K562 (cell line): Measurements from ENCODE around the gene HOXB7. TPM values are rescaled to one million over a fixed set of nuclear protein-coding genes. Genes with fewer than 3 reads are reported as not detected.

Experiments used
- ZNF318 ChIP-seq, 2 experiments: fragments of 450-650 bp; IDR thresholded peaks; 2 replicates each; pipeline ENCODE4 v1.6.1; 2016; ENCODE audit warnings: mild to moderate bottlenecking in 2 of 2, borderline replicate concordance in 1 of 2, low read depth in 1 of 2, moderate library complexity in 1 of 2
- polyA plus RNA-seq, 8 experiments: library from polyadenylated mRNA; depleted of rRNA in 4 of 8; stranded (reverse) in 5 of 8; unstranded in 3 of 8; fragments of >200 nt; fragmentation: Nextera tagmentation in 2 of 8; fragmentation: Illumina TruSeq in 1 of 8; extraction: Ambion mirVana in 2 of 8; extraction: Trizol in 1 of 8; gene quantifications; 2 replicates each; pipeline versions ENCODE4 v1.2.1 to v1.2.3, GENCODE V29; 2011 to 2014; ENCODE audit warnings: inconsistent platforms in 1 of 8, missing spikeins in 1 of 8
- total RNA-seq, 7 experiments: library from RNA; depleted of rRNA in 6 of 7; stranded (reverse); fragments of >200 nt in 6 of 7; fragmentation: Illumina TruSeq in 2 of 7; extraction: Trizol in 2 of 7; gene quantifications; 2 replicates each; pipeline versions ENCODE4 v1.2.1 to v1.2.3, GENCODE V29; 2011 to 2021; ENCODE audit warnings: low replicate concordance in 1 of 7
- TF ChIP-seq, protein P1 (sequence below): sonication (generic); formaldehyde crosslinking; IDR thresholded peaks from 2 replicates; pipeline ENCODE4 v1.8.0; 2022; ENCODE audit warnings: missing genetic modification reagents, mild to moderate bottlenecking, moderate library complexity, borderline replicate concordance
- TF ChIP-seq, protein P2 (sequence below): fragments of 450-650 bp; IDR thresholded peaks from 2 replicates; pipeline ENCODE4 v1.6.1; 2016; ENCODE audit warnings: mild to moderate bottlenecking, moderate library complexity
- TF ChIP-seq, protein P3 (sequence below): fragments of 200-800 bp; sonication (Bioruptor generic); IDR thresholded peaks from 2 replicates; pipeline ENCODE4 v1.6.1; 2017; ENCODE audit warnings: missing genetic modification characterization, missing compliant biosample characterization

Gene HOXB7
- total and polyA plus RNA-seq, 9 of the 15 experiments (the other 6 are each of a cell fraction or from before 2014, with no cell fraction given) = 5.5 to 16.7 (median 8.3) TPM

DNA sequence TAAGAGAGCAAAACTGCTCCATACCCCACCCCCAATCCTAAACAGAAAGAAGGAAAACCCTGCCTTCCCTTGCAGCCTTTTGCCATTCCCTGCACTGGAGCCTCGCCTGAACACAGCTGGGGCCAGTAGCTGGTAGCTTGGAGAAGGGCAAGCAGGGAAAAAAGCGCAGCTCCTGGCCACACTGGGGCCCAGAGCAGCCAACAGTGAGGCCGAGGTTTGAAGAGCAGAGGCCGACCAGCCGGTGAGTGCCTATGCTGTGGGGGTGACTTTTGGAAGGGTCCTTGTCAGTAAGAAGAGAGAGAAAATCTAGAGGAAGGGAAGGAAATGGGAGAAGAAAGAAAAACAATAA, 18.6 kb upstream of the HOXB7 start (continued):
- TF ChIP-seq, protein P1, sequence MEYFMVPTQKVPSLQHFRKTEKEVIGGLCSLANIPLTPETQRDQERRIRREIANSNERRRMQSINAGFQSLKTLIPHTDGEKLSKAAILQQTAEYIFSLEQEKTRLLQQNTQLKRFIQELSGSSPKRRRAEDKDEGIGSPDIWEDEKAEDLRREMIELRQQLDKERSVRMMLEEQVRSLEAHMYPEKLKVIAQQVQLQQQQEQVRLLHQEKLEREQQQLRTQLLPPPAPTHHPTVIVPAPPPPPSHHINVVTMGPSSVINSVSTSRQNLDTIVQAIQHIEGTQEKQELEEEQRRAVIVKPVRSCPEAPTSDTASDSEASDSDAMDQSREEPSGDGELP (CRISPR knock-in tag) = peak; percentile 49; the same call in 1 of the 2 replicates
- TF ChIP-seq ZNF318 (IDR thresholded peaks at IDR 0.05; ENCODE audit: borderline replicate concordance in 1 of 2, low read depth in 1 of 2) = no peak
- TF ChIP-seq, protein P2, sequence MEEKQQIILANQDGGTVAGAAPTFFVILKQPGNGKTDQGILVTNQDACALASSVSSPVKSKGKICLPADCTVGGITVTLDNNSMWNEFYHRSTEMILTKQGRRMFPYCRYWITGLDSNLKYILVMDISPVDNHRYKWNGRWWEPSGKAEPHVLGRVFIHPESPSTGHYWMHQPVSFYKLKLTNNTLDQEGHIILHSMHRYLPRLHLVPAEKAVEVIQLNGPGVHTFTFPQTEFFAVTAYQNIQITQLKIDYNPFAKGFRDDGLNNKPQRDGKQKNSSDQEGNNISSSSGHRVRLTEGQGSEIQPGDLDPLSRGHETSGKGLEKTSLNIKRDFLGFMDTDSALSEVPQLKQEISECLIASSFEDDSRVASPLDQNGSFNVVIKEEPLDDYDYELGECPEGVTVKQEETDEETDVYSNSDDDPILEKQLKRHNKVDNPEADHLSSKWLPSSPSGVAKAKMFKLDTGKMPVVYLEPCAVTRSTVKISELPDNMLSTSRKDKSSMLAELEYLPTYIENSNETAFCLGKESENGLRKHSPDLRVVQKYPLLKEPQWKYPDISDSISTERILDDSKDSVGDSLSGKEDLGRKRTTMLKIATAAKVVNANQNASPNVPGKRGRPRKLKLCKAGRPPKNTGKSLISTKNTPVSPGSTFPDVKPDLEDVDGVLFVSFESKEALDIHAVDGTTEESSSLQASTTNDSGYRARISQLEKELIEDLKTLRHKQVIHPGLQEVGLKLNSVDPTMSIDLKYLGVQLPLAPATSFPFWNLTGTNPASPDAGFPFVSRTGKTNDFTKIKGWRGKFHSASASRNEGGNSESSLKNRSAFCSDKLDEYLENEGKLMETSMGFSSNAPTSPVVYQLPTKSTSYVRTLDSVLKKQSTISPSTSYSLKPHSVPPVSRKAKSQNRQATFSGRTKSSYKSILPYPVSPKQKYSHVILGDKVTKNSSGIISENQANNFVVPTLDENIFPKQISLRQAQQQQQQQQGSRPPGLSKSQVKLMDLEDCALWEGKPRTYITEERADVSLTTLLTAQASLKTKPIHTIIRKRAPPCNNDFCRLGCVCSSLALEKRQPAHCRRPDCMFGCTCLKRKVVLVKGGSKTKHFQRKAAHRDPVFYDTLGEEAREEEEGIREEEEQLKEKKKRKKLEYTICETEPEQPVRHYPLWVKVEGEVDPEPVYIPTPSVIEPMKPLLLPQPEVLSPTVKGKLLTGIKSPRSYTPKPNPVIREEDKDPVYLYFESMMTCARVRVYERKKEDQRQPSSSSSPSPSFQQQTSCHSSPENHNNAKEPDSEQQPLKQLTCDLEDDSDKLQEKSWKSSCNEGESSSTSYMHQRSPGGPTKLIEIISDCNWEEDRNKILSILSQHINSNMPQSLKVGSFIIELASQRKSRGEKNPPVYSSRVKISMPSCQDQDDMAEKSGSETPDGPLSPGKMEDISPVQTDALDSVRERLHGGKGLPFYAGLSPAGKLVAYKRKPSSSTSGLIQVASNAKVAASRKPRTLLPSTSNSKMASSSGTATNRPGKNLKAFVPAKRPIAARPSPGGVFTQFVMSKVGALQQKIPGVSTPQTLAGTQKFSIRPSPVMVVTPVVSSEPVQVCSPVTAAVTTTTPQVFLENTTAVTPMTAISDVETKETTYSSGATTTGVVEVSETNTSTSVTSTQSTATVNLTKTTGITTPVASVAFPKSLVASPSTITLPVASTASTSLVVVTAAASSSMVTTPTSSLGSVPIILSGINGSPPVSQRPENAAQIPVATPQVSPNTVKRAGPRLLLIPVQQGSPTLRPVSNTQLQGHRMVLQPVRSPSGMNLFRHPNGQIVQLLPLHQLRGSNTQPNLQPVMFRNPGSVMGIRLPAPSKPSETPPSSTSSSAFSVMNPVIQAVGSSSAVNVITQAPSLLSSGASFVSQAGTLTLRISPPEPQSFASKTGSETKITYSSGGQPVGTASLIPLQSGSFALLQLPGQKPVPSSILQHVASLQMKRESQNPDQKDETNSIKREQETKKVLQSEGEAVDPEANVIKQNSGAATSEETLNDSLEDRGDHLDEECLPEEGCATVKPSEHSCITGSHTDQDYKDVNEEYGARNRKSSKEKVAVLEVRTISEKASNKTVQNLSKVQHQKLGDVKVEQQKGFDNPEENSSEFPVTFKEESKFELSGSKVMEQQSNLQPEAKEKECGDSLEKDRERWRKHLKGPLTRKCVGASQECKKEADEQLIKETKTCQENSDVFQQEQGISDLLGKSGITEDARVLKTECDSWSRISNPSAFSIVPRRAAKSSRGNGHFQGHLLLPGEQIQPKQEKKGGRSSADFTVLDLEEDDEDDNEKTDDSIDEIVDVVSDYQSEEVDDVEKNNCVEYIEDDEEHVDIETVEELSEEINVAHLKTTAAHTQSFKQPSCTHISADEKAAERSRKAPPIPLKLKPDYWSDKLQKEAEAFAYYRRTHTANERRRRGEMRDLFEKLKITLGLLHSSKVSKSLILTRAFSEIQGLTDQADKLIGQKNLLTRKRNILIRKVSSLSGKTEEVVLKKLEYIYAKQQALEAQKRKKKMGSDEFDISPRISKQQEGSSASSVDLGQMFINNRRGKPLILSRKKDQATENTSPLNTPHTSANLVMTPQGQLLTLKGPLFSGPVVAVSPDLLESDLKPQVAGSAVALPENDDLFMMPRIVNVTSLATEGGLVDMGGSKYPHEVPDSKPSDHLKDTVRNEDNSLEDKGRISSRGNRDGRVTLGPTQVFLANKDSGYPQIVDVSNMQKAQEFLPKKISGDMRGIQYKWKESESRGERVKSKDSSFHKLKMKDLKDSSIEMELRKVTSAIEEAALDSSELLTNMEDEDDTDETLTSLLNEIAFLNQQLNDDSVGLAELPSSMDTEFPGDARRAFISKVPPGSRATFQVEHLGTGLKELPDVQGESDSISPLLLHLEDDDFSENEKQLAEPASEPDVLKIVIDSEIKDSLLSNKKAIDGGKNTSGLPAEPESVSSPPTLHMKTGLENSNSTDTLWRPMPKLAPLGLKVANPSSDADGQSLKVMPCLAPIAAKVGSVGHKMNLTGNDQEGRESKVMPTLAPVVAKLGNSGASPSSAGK = no peak
- TF ChIP-seq, protein P3, sequence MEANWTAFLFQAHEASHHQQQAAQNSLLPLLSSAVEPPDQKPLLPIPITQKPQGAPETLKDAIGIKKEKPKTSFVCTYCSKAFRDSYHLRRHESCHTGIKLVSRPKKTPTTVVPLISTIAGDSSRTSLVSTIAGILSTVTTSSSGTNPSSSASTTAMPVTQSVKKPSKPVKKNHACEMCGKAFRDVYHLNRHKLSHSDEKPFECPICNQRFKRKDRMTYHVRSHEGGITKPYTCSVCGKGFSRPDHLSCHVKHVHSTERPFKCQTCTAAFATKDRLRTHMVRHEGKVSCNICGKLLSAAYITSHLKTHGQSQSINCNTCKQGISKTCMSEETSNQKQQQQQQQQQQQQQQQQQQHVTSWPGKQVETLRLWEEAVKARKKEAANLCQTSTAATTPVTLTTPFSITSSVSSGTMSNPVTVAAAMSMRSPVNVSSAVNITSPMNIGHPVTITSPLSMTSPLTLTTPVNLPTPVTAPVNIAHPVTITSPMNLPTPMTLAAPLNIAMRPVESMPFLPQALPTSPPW = 0 out of 2 replicates have a peak, but pooled peaks have one; percentile 16
